Renal pelvis (tissue), 4 donors: ENCODE data around the gene ASPG. TPM values are rescaled to one million over a fixed set of nuclear protein-coding genes. Genes with fewer than 3 reads are reported as not detected.

Source experiments
- DNase-seq: peaks from one replicate; pipeline ENCODE4 v3.0.0-alpha.2; 2013
- polyA plus RNA-seq, 3 donors: library from polyadenylated mRNA; unstranded; fragments of 120-200 nt; gene quantifications; one replicate each; pipeline ENCODE4 v1.2.1, GENCODE V29; 2013; ENCODE audit not compliant: insufficient read length in 3 of 3

Gene ASPG
- polyA plus RNA-seq, 3 donors: 14.4 to 25.4 (median 14.9) TPM

GRCh38 chr14:104069541-104069940 is 16.0 kb upstream of the ASPG start:
- DNase-seq: no peak

- no peak for DNase-seq
These were observed 12.9 kb upstream of the ASPG start for GRCh38 chr14:104072586-104072985.

- DNase-seq: no peak
These were observed 11.7 kb upstream of the ASPG start for GRCh38 chr14:104073764-104074163.

GRCh38 chr14:104075530-104076151 is 9.9 kb upstream of the ASPG start:
- DNase-seq: no peak

- no peak for DNase-seq
These were observed 8.8 kb upstream of the ASPG start for GRCh38 chr14:104076743-104077142.

DNA sequence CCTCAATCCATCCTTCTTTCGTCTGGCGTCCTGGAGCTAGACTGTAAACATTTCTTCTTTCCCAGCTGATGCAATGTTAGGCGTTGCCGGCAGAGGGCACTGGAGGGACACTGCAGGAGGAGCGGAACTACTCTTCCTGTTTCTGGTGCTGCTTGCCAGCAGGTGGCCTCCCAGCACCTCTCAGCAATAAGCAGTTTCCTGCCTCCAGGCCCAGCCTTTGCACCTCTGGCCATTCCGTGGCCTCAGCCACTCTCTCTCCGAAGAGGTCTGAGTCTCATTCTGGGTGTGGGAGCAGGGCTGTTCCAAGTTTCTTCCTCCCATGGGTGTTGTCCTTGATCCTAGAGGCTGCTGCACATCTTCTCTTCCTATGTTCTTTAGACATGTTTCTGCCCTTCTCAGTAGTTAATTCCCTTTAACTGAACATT is 7.5 kb upstream of the ASPG start:
- DNase-seq: peak; percentile 88

DNA sequence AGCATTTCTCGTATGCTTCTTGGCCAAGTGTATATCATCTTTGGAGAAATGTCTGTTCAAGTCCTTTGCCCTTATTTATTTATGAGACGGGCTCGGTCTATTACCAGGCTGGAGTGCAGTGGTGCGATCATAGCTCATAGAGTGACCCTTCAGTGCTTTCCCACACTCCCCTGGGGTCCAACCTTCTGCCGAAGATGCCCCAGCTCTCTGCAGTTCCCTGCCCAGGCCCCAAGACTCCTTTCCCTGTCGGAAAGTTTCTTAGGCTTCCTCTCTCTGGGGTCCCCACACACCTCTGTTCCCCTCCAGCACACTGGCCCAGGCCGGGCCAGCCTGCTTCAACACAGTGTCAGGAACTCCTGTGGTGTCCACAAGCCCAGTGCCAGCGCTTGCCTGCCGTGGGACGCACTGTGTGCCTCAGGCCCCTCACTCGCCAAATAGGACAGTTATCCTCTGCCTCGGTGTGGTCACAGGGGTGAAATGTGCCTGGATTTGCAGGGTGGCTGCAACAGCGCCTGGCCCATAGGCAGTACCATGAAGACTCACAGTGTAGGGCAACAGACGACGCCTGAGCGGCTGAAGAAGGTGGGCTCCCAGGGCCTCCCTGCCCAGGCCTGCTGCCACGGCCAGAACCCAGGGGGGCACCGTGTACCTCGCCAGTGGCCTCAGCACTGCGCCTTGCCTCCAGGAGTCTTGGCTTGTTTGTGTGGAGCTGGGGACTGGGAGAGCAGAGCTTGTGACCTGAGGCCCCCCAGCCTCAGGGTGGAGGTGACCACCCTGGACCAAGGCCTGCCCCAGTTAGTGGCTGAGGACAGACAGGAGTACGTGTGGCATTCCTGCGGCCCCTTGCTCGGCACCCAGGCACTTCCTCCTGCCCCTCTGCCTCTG is 4.9 kb upstream of the ASPG start:
- no peak for DNase-seq

DNA sequence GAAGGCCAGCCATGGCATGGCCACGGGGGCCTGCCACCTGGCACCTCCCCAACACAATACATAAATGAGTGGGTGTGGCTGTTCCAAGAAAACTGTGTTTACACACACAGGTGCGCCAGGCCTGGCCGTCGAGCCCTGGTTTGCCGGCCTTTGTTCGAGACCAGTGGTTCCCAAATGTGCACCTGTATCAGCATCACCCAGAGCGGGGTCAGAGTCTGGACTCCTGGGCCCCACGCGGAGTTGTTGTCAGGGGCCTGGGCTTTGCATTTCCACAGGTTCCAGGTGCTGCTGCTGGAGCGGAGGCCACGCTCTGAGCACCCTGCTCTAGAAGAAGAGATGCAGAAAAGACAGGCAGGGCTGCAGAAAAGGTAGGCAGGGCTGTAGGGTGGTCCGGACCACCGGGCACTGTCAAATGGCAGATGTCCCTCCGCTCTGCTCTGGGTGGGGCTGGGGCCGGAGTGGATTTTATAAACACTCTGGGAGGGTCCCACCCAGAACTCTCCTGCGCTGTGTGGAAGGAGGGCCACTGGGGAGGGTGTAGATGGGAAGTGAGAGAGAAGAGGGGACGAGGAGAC is 4.2 kb upstream of the ASPG start:
- no peak for DNase-seq

DNA sequence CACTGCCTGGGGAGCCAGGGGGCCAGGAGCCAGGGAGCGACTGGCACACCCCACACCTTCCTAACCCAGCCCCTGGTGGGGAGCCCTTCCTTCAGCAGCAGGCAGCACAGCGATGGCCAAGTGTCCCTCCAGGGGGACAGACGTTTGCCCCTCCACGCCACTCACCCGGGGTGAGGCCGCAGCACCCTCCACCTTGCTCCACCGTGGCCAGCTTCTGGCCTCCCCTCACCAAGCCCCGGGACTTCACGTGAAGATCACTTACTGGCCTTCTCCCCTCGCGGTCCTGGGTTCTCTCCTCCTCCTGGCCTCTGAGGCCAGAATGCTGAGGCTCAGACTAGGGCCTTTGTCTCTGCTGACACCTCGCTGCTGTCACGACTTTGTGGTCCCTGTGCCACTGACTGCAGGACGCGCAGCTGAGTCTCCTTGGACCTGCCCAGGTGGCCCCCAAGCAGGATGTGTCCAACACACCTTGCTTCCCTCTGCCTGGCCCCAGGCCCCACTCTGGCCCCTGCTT is 3.5 kb upstream of the ASPG start:
- no peak for DNase-seq

DNA sequence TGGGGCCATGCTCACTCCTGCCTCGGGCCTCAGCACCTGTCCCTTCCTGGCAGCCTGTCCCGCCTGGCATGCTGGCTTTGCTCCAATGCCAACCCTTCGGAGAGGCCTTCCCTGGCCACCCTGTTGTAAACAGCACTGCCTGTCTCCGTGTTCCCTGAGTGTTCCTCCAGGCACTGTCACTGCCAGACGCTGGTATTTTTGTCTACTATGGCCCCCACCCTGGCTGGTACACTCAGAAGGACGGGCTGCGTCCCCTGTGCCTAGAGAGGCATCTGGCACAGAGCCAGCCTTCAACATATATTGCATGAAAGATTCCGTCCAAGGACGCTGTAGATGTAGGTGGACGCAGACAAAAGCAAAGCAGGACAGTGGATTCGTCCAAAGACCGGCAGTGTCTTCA is 2.7 kb upstream of the ASPG start:
- DNase-seq: no peak

GRCh38 chr14:104084251-104085002 is 1.1 kb upstream of the ASPG start:
- peak; percentile 61 for DNase-seq

- no peak for DNase-seq
These were observed 345 bp downstream of the ASPG start for GRCh38 chr14:104085889-104086201.

DNA sequence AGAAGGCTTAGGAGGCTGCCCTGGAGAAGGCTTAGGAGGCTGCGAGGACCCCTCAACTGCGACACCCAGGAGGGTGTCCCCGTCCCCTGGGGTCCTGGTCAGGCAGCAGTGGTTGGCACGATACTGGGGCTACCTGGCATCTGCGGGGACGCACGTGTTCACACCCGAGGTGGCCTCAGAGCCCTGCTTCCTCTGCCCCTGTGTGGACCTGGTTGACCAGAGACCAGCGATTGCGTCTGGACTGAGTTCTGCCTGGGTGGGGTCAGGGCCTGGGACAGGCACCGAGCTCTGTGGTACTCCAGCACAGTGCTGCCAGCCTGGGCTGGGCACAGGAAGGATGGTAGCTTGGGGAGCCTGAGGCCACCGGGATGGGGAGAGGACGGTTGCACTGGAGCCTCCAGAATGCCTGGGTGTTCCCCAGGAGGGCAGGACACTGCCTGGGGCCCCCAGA is 735 bp downstream of the ASPG start:
- DNase-seq: no peak

DNA sequence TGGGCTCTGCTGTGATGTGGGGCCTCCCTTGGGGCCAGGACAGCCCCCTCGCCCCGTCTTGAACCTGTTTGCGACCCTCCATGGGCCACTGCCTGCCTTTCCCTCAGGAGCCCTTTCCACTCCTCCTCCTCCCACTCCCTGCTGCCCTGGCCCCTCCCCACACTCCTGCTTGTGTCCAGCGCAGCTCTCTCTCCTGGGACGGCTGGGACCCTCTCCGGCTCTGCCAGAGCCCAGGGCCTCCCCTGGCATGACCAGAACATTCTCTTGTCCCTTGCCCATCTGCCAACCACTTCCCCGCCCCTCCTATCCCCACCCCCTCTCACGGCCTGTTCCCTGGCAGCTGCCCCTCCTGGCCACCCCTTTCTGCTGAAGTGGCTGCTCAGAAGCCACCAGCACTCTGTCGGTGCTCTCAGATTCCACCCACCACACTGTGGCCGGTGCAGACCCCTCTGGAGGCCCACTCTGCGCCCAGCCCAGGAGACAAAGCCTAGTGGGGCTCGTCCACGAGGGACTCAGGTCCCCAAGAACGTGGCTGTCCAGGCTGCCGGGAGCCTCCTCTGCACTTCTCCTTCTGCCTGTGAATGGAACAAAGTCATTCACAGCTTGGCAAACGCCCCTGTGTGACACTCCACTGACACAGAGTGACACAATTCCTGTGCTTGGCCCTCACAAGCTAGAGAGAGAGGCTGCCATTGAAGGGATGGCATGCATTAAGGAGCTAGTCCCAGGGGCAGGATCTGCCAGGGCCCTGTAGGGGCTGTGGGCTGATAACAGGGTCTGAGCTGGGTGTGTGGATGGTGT is 1.4 kb downstream of the ASPG start:
- no peak for DNase-seq

DNA sequence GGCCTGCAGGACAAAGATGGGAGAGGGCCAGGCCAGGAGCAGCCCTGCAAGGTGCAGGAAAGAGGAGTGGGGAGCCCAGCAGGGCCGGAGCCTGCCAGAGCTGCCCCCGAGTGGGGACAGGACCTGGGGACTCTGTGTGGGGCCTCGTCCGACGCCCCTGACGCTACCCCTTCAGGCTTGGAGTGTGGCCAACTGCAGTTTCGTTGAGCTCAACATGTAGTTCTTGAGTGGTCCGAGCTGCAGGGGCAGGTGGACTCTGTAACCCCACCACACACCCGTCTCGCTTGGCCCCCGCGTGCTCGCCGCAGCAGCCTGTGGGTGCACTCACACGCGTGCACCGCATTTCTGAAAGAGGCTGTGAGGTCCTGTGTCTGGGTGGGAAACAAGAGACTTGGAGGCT is 2.0 kb downstream of the ASPG start:
- no peak for DNase-seq

- no peak for DNase-seq
These were observed 2.7 kb downstream of the ASPG start for GRCh38 chr14:104087981-104088850.

DNA sequence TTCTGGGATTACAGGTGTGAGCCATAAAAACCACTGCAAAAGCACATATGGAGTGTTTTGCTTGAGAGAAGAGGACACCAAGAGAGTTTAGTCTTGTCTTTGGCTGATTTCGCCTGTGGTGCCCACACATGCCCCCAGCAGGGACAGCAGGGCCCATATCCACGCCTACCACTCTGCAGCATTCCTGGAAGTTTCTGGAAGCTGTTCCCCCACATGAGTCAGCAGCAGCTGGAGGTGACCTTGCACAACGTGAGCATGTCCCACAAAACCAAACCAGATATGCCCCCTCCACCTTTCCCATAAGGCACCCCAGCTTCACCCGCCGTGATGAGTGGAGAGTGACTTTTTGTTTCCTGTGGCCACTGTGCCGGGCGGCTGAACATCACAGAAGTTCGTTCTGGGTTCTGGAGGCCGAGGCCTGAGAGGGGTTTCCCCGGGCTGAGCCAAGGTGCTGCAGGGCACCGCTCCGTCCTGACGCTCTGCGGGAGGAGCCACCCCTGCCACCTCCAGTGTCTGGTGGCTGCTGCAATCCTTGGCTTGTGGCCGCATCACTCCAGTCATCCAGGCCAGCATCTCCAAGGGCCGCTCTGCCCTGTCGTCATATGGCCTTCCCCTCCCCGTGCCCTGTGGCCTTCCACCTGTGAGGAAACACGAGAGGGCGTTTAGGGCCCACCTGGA is 4.7 kb downstream of the ASPG start:
- no peak for DNase-seq

GRCh38 chr14:104091061-104091926 is 5.8 kb downstream of the ASPG start:
- no peak for DNase-seq
